Gastrocnemius medialis (tissue), 4 donors: Measurements from ENCODE around the gene MEIG1.

Experiments used
- POLR2A ChIP-seq, 2 donors: fragments of 450-650 bp; IDR thresholded peaks; one replicate each; pipeline ENCODE4 v1.6.1; 2017; ENCODE audit warnings: antibody characterized with exemption in 2 of 2, mild to moderate bottlenecking in 2 of 2, moderate library complexity in 2 of 2
- TF ChIP-seq, protein P1 (sequence below), 5 experiments: fragments of 450-650 bp in 3 of 5; fragments of 200-600 bp in 2 of 5; sonication (generic) in 2 of 5; IDR thresholded peaks in 4 of 5; conservative IDR thresholded peaks in 1 of 5; 1 replicate in 4 of 5; 2 replicates in 1 of 5; pipeline ENCODE4 v1.5.1; 2016 to 2019; ENCODE audit warnings: antibody characterized with exemption in 5 of 5, mild to moderate bottlenecking in 3 of 5, moderate library complexity in 3 of 5

DNA sequence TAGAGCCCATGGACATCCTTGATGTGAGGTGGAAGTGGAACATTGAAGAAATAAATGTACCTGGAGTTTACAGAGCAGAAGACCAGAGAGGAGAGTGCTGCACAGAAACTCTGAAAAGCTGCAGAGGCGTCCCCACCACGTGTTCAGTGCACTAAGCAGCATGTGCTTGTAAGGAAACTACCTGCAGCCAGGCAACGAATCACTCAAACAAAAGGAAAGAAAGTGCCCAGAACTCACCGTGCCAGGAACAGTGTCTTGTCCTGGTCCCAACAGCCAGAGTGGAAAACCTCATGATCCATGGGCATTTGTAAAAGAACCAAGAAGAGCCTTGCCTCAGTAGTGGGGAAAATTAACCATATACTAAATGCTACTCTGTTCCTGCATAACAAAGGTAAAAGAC, 48.2 kb upstream of the MEIG1 start:
- TF ChIP-seq, protein P1, sequence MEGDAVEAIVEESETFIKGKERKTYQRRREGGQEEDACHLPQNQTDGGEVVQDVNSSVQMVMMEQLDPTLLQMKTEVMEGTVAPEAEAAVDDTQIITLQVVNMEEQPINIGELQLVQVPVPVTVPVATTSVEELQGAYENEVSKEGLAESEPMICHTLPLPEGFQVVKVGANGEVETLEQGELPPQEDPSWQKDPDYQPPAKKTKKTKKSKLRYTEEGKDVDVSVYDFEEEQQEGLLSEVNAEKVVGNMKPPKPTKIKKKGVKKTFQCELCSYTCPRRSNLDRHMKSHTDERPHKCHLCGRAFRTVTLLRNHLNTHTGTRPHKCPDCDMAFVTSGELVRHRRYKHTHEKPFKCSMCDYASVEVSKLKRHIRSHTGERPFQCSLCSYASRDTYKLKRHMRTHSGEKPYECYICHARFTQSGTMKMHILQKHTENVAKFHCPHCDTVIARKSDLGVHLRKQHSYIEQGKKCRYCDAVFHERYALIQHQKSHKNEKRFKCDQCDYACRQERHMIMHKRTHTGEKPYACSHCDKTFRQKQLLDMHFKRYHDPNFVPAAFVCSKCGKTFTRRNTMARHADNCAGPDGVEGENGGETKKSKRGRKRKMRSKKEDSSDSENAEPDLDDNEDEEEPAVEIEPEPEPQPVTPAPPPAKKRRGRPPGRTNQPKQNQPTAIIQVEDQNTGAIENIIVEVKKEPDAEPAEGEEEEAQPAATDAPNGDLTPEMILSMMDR (IDR thresholded peaks at IDR 0.05 in 4 of 5, conservative IDR thresholded peaks at IDR 0.05 in 1 of 5): no peak
- no peak for TF ChIP-seq POLR2A (IDR thresholded peaks at IDR 0.05)
